ENCODE results near the gene RHBDF2. TPM values are rescaled to one million over a fixed set of nuclear protein-coding genes. Genes with fewer than 3 reads are reported as not detected.

Gene RHBDF2
- total RNA-seq, 2 experiments from 2014 or later: 23.9 to 28.4 TPM

GRCh38 chr17:76427501-76428231 is 73.6 kb downstream of the RHBDF2 start:
- peaks cover 10% of the 10 kb centered on the region for H3K4me1 Mint-ChIP-seq
- intact Hi-C loops (cut with DNase I, micrococcal nuclease): no loop called here
- DNase-seq: no peak
- no peak overlapping the region for H3K27ac Mint-ChIP-seq
- no peaks in the 10 kb centered on the region for H3K27me3 Mint-ChIP-seq
- no peaks in the 10 kb centered on the region for H3K9me3 Mint-ChIP-seq (ENCODE audit: low read depth)
- no peak for ATAC-seq
- H3K4me3 Mint-ChIP-seq: no peak overlapping the region
- ChIA-PET POLR2A (interaction anchor here (0.7 kb wide), 1 partner anchor 11 kb away, joined by 3 read pairs; no protein-coding TSS in a partner anchor), CTCF (interaction anchor here (1.0 to 1.6 kb wide), 4 partner anchors 9 to 80 kb away, joined by 3 to 5 read pairs (median 4); no protein-coding TSS in a partner anchor)
- H3K36me3 Mint-ChIP-seq (ENCODE audit: low read depth): peaks cover 5% of the 10 kb centered on the region

DNA sequence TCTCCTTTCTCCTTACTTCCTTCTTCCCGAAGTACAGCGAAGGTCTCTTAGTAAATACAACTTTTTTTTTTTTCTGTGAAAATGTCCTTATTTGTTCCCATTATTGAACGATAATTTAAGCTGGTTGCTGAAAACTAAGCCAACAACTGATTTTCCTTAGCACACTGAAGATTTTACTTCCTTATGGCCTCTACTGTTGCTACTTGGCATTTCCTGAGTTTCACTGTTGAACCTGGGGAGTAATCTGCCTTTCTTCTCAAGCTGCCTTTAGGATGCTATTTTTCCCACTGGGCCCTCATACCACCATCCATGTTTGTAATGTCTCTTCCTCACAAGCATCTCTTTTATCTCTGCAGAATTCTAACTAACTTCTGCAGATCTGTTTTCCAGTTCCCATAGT is 74.4 kb downstream of the RHBDF2 start:
- intact Hi-C loops (cut with DNase I, micrococcal nuclease): no loop called here
- H3K36me3 Mint-ChIP-seq (ENCODE audit: low read depth): peaks cover 5% of the 10 kb centered on the region
- ChIA-PET POLR2A (interaction anchor here (0.7 kb wide), 1 partner anchor 10 kb away, joined by 3 read pairs; no protein-coding TSS in a partner anchor), CTCF (interaction anchor here (0.7 to 1.4 kb wide), 4 partner anchors 9 to 81 kb away, joined by 3 to 5 read pairs (median 4); no protein-coding TSS in a partner anchor)
- no peaks in the 10 kb centered on the region for H3K27me3 Mint-ChIP-seq
- no peak overlapping the region for H3K27ac Mint-ChIP-seq
- no peak for ATAC-seq
- DNase-seq: no peak
- H3K4me3 Mint-ChIP-seq: no peak overlapping the region
- H3K9me3 Mint-ChIP-seq (ENCODE audit: low read depth): no peaks in the 10 kb centered on the region
- peaks cover 10% of the 10 kb centered on the region for H3K4me1 Mint-ChIP-seq

- Mint-ChIP-seq H3K27ac (no peak overlapping the region), H3K4me3 (no peak overlapping the region), H3K36me3 (ENCODE audit: low read depth) (peaks cover 4% of the 10 kb centered on the region), H3K27me3 (no peaks in the 10 kb centered on the region), H3K9me3 (ENCODE audit: low read depth) (no peaks in the 10 kb centered on the region), H3K4me1 (peaks cover 20% of the 10 kb centered on the region)
- POLR2A ChIA-PET: interaction anchor here (0.6 kb wide), 1 partner anchor 36 kb away, joined by 3 read pairs; no protein-coding TSS in a partner anchor
- no peak for DNase-seq
- ATAC-seq: no peak
- CTCF ChIA-PET: interaction anchor here (0.6 to 1.7 kb wide), 5 partner anchors 12 to 419 kb away, joined by 3 to 5 read pairs (median 3); no protein-coding TSS in a partner anchor
- intact Hi-C loops (cut with DNase I, micrococcal nuclease): no loop called here
Measured at GRCh38 chr17:76422860-76423259, 78.4 kb downstream of the RHBDF2 start.

DNA sequence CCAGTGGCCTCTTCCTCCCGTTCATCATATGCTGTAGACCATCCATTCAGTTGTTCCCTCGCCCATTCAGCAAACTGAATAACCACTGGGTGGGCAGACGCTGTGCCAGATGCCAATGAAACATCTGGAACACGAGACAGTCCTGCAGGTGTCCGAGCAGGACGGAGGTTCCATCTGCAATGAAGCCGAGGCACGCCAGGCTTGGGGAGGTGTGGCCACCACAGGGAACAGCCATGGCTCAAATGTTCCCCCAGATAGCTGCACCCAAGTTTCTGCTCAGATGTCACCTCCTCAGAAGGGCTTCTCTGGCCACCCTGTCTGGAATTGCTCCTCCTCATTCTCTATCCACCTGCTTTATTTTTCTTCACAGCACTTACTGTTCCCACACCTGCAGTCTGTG is 78.8 kb downstream of the RHBDF2 start:
- ChIA-PET CTCF (interaction anchor here (0.7 to 1.7 kb wide), 3 partner anchors 14 to 418 kb away, joined by 3 to 5 read pairs (median 4); no protein-coding TSS in a partner anchor), POLR2A (no interaction called here)
- H3K9me3 Mint-ChIP-seq (ENCODE audit: low read depth): no peaks in the 10 kb centered on the region
- no peak for ATAC-seq
- no peaks in the 10 kb centered on the region for H3K27me3 Mint-ChIP-seq
- intact Hi-C loops (cut with DNase I, micrococcal nuclease): no loop called here
- no peak overlapping the region for H3K4me3 Mint-ChIP-seq
- no peak overlapping the region for H3K27ac Mint-ChIP-seq
- H3K36me3 Mint-ChIP-seq (ENCODE audit: low read depth): peaks cover 8% of the 10 kb centered on the region
- no peak for DNase-seq
- peaks cover 23% of the 10 kb centered on the region for H3K4me1 Mint-ChIP-seq

DNA sequence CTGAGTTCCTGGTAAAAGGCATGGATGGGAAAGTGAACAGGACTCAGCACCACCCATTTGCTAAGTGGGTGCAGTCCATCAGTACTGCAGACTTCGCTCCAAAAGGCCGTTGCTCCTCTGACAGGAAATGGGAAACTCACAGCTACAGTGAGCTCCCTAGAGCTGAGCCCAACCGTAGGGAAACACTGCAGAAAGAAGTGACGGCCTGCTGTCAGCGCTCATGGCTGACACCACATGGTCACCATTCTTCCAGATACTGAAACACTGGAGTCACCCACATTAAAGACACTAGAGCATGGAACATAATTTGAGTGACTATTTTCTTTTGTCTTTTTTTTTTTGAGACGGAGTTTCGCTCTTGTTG is 80.2 kb downstream of the RHBDF2 start:
- no peak overlapping the region for H3K4me3 Mint-ChIP-seq
- ChIA-PET CTCF (interaction anchor here (1.2 kb wide), 1 partner anchor 15 kb away, joined by 4 read pairs; no protein-coding TSS in a partner anchor), POLR2A (no interaction called here)
- peaks cover 17% of the 10 kb centered on the region for H3K4me1 Mint-ChIP-seq
- H3K36me3 Mint-ChIP-seq (ENCODE audit: low read depth): peaks cover 8% of the 10 kb centered on the region
- ATAC-seq: no peak
- intact Hi-C loops (cut with DNase I, micrococcal nuclease): no loop called here
- H3K27me3 Mint-ChIP-seq: no peaks in the 10 kb centered on the region
- H3K27ac Mint-ChIP-seq: peak overlapping the region; percentile 11
- H3K9me3 Mint-ChIP-seq (ENCODE audit: low read depth): no peaks in the 10 kb centered on the region
- no peak for DNase-seq

Other genes starting within 250 kb of the RHBDF2 start
- gene UBALD2, start 236.1 kb downstream of the RHBDF2 start, total RNA-seq: 100 to 1,000 TPM; 299 to 639 TPM
- gene QRICH2, start 193.1 kb downstream of the RHBDF2 start, total RNA-seq: 1 to 10 TPM in 1 of 2 experiments, under 1 TPM in 1; 0.63 to 1.2 TPM
- gene PRPSAP1, start 147.5 kb downstream of the RHBDF2 start, total RNA-seq: 10 to 100 TPM; 26.7 to 34.9 TPM
- 10 to 100 TPM in 1 of 2 experiments, 1 to 10 TPM in 1; 7.4 to 11.7 TPM for gene SPHK1, start 116.8 kb downstream of the RHBDF2 start, total RNA-seq
- 10 to 100 TPM; 28.1 to 30.7 TPM for gene UBE2O, start 48.3 kb downstream of the RHBDF2 start, total RNA-seq
- under 1 TPM in 1 of 2 experiments, not detected in 1; 0.16 TPM for gene AANAT, start 33.8 kb downstream of the RHBDF2 start, total RNA-seq
- not detected for gene CYGB, start 36.3 kb upstream of the RHBDF2 start, total RNA-seq
- gene PRCD, start 38.6 kb upstream of the RHBDF2 start, total RNA-seq: not detected
- under 1 TPM in 1 of 2 experiments, not detected in 1; 0.32 TPM for gene ST6GALNAC2, start 84.4 kb upstream of the RHBDF2 start, total RNA-seq
- under 1 TPM; 0.88 to 0.89 TPM for gene ST6GALNAC1, start 142.3 kb upstream of the RHBDF2 start, total RNA-seq
- gene MXRA7, start 209.5 kb upstream of the RHBDF2 start, total RNA-seq: 10 to 100 TPM; 18.4 to 20.2 TPM
- gene JMJD6, start 225.2 kb upstream of the RHBDF2 start, total RNA-seq: 10 to 100 TPM; 51.3 to 65.5 TPM
- gene METTL23, start 225.4 kb upstream of the RHBDF2 start, total RNA-seq: 10 to 100 TPM; 18.9 to 25.3 TPM
- gene SRSF2, start 235.9 kb upstream of the RHBDF2 start, total RNA-seq: 100 to 1,000 TPM; 335 to 340 TPM
- 10 to 100 TPM; 10.3 to 15.1 TPM for gene MFSD11, start 236.7 kb upstream of the RHBDF2 start, total RNA-seq